ENCODE results near the gene ELL. TPM values are rescaled to one million over a fixed set of nuclear protein-coding genes. Genes with fewer than 3 reads are reported as not detected.
A peak's percentile ranks its signal among the peaks of the same experiment; 100 is the strongest.

The ELL gene
- total RNA-seq, 1 experiment from 2014 or later, result 22.9 TPM

DNA sequence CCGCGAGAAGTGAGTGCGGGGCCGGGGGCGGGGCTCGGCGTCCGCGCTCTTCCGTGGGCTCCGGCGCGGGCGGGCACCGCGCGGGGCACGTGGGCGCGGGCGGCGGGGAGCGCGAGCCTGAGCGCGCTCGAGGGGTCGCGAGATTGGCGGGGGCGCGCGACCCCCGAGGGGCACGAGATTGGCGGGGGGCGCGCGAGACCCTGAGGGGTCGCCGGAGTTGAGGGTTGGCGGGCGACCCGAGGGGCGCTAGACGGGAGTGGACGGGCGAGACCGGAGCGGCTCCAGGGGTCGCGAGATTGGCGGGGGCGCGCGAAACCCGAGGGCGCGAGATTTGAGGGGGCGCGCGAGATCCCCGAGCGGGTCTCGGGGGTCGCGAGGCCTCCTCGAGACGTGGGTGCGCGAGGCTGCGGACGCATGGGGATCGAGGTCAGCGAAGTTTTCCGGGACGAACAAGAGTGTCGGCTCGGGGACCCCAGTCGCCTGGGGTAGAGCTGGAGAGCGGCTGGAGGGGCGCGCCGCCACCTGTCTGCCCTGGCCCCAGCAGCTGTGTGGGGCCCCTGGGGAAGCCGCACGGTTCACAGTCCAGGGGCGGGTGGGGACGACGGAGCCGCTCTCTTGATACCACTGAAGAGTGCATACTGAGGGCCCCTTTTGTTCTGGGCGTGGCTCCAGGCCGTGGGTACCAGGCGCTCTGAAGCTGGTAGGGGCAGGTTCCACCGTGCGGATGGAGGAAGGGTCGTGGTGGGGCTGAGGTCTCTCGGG is 102.0 kb downstream of the ELL start:
- ChIA-PET RAD21 (ENCODE audit: low non-redundant PET in 1 of 2, low total read pairs in 2 of 2, uncharacterized antibody in 2 of 2, unreplicated experiment in 2 of 2) (interaction anchor here (0.6 kb wide), 2 partner anchors 130 to 538 kb away, joined by 3 to 6 read pairs; no protein-coding TSS in a partner anchor), POLR2A (interaction anchor here (0.5 to 4.0 kb wide), 4 partner anchors 17 to 127 kb away, joined by 4 to 22 read pairs (median 6); partner anchors contain the start of gene GDF15), CTCF (interaction anchor here (1.0 to 3.5 kb wide), 3 partner anchors 31 to 91 kb away, joined by 3 to 11 read pairs (median 5); no protein-coding TSS in a partner anchor)
- H3K4me2 ChIP-seq (ENCODE audit: low read length), result peak overlapping the region; percentile 100
- H3K4me1 ChIP-seq (ENCODE audit: control insufficient read depth in 1 of 2, insufficient read depth in 2 of 2, low read length in 2 of 2), result peaks cover 43 to 80% of the 10 kb centered on the region in 2 experiments
- H3K9me3 ChIP-seq (ENCODE audit: control insufficient read depth in 1 of 2, insufficient read depth in 1 of 2, low read depth in 1 of 2, low read length in 2 of 2), result no peaks in the 10 kb centered on the region
- no peak for DNase-seq (ENCODE audit: low read depth, low spot score)
- BruUV-seq (replicated peaks), result no TSS peak
- no peaks in the 10 kb centered on the region for H3K9me2 ChIP-seq (ENCODE audit: insufficient read depth)
- H3K9ac ChIP-seq (ENCODE audit: low read length), result peak overlapping the region; percentile 96
- no peaks in the 10 kb centered on the region for H3K27me3 ChIP-seq (ENCODE audit: insufficient read depth, low read length)
- H3K4me3 ChIP-seq (replicated peaks in 1 of 2; ENCODE audit: low read depth in 1 of 2, low read length in 2 of 2), result peak overlapping the region; percentile 65 to 92
- H4K20me1 ChIP-seq (ENCODE audit: insufficient read depth), result no peaks in the 10 kb centered on the region
- peak overlapping the region; percentile 98 for H3K27ac ChIP-seq (ENCODE audit: low read depth, low read length)
- intact Hi-C loops (cut with micrococcal nuclease), result no loop called here
- no peak overlapping the region for H2AFZ ChIP-seq (ENCODE audit: low read depth, low read length, poor library complexity, severe bottlenecking)
- peaks cover 54% of the 10 kb centered on the region for H3K79me2 ChIP-seq (ENCODE audit: insufficient read depth, low read length)
- no peaks in the 10 kb centered on the region; a peak in 1 of 4 replicates for H3K36me3 ChIP-seq (ENCODE audit: control insufficient read depth in 1 of 2, insufficient read depth in 2 of 2, low read length in 2 of 2)
- TF ChIP-seq POLR2A (IDR thresholded peaks at IDR 0.05; ENCODE audit: borderline replicate concordance, extremely low read depth, insufficient read depth, insufficient read length), result peak; percentile 27
- TF ChIP-seq ZFX (IDR thresholded peaks at IDR 0.05), result peak; percentile 28; the same call in 1 of the 2 replicates
- no peak for TF ChIP-seq SP1 (IDR thresholded peaks at IDR 0.05; ENCODE audit: low read depth)
- no peak for TF ChIP-seq ATF3 (IDR thresholded peaks at IDR 0.05)
- no peak for ATAC-seq

DNA sequence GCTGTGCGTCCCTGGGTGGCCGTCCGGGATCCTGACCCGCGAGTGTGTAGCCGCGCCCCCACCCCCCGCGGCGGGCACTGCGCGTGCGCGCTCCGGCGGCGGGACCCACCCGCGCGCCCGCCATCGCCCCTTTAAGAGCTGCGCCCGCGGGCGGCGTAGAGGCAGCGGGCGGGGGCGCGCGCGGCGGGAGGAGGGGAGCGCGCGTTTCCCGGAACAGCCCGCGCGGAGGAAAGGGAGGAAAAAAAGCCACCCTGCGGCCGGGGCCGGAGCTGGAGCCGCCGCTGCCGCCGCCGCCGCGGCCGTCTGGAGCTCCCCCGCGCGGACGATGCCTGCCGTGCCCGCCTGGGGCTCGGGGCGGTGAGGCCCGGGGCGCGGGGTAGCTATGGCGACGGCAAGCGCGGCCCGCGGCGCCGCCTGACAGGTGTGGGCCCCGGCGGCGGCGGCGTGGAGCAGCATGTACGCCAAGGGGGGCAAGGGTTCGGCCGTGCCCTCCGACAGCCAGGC is 102.6 kb downstream of the ELL start, which contains the start of gene SSBP4:
TSS of gene SSBP4 (plus strand) at position 204 of the 504 bp plus-strand sequence. CDS start at position 455, 251 bp downstream.
- Histone ChIP-seq H4K20me1 (ENCODE audit: insufficient read depth) (no peaks in the 10 kb centered on the region), H3K36me3 (ENCODE audit: control insufficient read depth in 1 of 2, insufficient read depth in 2 of 2, low read length in 2 of 2) (no peaks in the 10 kb centered on the region; a peak in 1 of 4 replicates), H3K9me2 (ENCODE audit: insufficient read depth) (no peaks in the 10 kb centered on the region), H2AFZ (ENCODE audit: low read depth, low read length, poor library complexity, severe bottlenecking) (no peak within 1 kb of the TSS), H3K9me3 (ENCODE audit: control insufficient read depth in 1 of 2, insufficient read depth in 1 of 2, low read depth in 1 of 2, low read length in 2 of 2) (no peaks in the 10 kb centered on the region), H3K4me1 (ENCODE audit: control insufficient read depth in 1 of 2, insufficient read depth in 2 of 2, low read length in 2 of 2) (peaks cover 50 to 80% of the 10 kb centered on the region in 2 experiments), H3K79me2 (ENCODE audit: insufficient read depth, low read length) (peaks cover 49% of the 10 kb centered on the region), H3K27me3 (ENCODE audit: insufficient read depth, low read length) (no peaks in the 10 kb centered on the region), H3K27ac (ENCODE audit: low read depth, low read length) (peak within 1 kb of the TSS; percentile 98), H3K4me3 (replicated peaks in 1 of 2; ENCODE audit: low read depth in 1 of 2, low read length in 2 of 2) (peak within 1 kb of the TSS; percentile 65 to 92), H3K9ac (ENCODE audit: low read length) (peak within 1 kb of the TSS; percentile 96), H3K4me2 (ENCODE audit: low read length) (peak within 1 kb of the TSS; percentile 100)
- peak; percentile 12 for ATAC-seq
- no TSS peak for BruUV-seq (replicated peaks)
- POLR2A ChIA-PET, result interaction anchor here (0.6 to 4.0 kb wide), 6 partner anchors 15 to 138 kb away, joined by 3 to 22 read pairs (median 6); partner anchors contain the start of genes GDF15 and JUND
- CTCF ChIA-PET, result interaction anchor here (0.7 to 3.5 kb wide), 6 partner anchors 9 to 211 kb away, joined by 3 to 11 read pairs (median 4); partner anchors contain the start of gene GDF15
- RAD21 ChIA-PET (ENCODE audit: low non-redundant PET in 1 of 2, low total read pairs in 2 of 2, uncharacterized antibody in 2 of 2, unreplicated experiment in 2 of 2), result interaction anchor here (0.6 kb wide), 3 partner anchors 18 to 537 kb away, joined by 3 to 6 read pairs (median 3); no protein-coding TSS in a partner anchor
- no peak for DNase-seq (ENCODE audit: low read depth, low spot score)
- intact Hi-C loops (cut with micrococcal nuclease), result no loop called here
- no peak for TF ChIP-seq ATF3 (IDR thresholded peaks at IDR 0.05)
- TF ChIP-seq EZH2 (IDR thresholded peaks at IDR 0.05), result no peak
- no peak for TF ChIP-seq FOSL1 (IDR thresholded peaks at IDR 0.05; ENCODE audit: low read depth)
- TF ChIP-seq SP1 (IDR thresholded peaks at IDR 0.05; ENCODE audit: low read depth), result no peak; the same call in 1 of the 2 replicates
- TF ChIP-seq SIN3A (IDR thresholded peaks at IDR 0.05; ENCODE audit: low read depth), result no peak
- TF ChIP-seq POLR2AphosphoS5 (IDR thresholded peaks at IDR 0.05; ENCODE audit: low read depth, low read length), result peak; percentile 43
- no peak for TF ChIP-seq EZH2phosphoT487 (IDR thresholded peaks at IDR 0.05; ENCODE audit: borderline replicate concordance)
- TF ChIP-seq CTCF (IDR thresholded peaks at IDR 0.05 in 2 of 3, conservative IDR thresholded peaks at IDR 0.05 in 1 of 3; ENCODE audit: borderline replicate concordance in 1 of 3, insufficient read depth in 1 of 3, low read depth in 2 of 3, low read length in 2 of 3), result peak in 1 of 3 experiments; percentile 17; a peak in 1 of 6 replicates
- TF ChIP-seq RAD21 (IDR thresholded peaks at IDR 0.05; ENCODE audit: low read depth), result no peak
- TF ChIP-seq ZNF274 (IDR thresholded peaks at IDR 0.05; ENCODE audit: low read depth, low read length), result no peak
- TF ChIP-seq CEBPB (IDR thresholded peaks at IDR 0.05; ENCODE audit: low read depth), result no peak
